Psoas muscle (tissue), 8 donors: ENCODE results near the gene P2RX2. TPM values are rescaled to one million over a fixed set of nuclear protein-coding genes. Genes with fewer than 3 reads are reported as not detected.

Experiments
- ATAC-seq, 4 donors: fragments of 200-7000 bp; cut with Tn5 transposase; one replicate each; pipeline ENCODE4 v1.9.1; 2020; ENCODE audit warnings: moderate library complexity in 3 of 4, mild to moderate bottlenecking in 2 of 4
- DNase-seq, 2 donors: peaks; one replicate each; pipeline ENCODE4 v3.0.0-alpha.2; 2020
- H3K27ac ChIP-seq: fragments of 200-600 bp; one replicate; pipeline ENCODE4 v1.8.0; 2022
- H3K27me3 ChIP-seq, 3 donors: fragments of 200-600 bp in 1 of 3; one replicate each; pipeline versions ENCODE4 v1.6.1 to v1.8.0; 2013 to 2022; ENCODE audit warnings: low read length in 2 of 3, mild to moderate bottlenecking in 2 of 3, moderate library complexity in 1 of 3; ENCODE audit not compliant: insufficient read depth in 3 of 3
- H3K36me3 ChIP-seq, 2 donors: fragments of 200-600 bp in 1 of 2; one replicate each; pipeline versions ENCODE4 v1.6.1 to v1.8.0; 2013 to 2022; ENCODE audit warnings: low read depth in 1 of 2, mild to moderate bottlenecking in 1 of 2, moderate library complexity in 1 of 2; ENCODE audit not compliant: insufficient read depth in 1 of 2
- H3K4me1 ChIP-seq: fragments of 200-600 bp; one replicate; pipeline ENCODE4 v1.8.0; 2022
- H3K4me3 ChIP-seq: fragments of 200-600 bp; one replicate; pipeline ENCODE4 v1.8.0; 2022; ENCODE audit warnings: mild to moderate bottlenecking
- H3K9me3 ChIP-seq: fragments of 200-600 bp; one replicate; pipeline ENCODE4 v1.8.0; 2022
- WGBS, 3 donors: extraction: QIAGEN DNeasy Blood & Tissue Kit; methylation state at CpG; one replicate each; pipeline versions ENCODE4 v1.1.6 to v1.1.7; 2013; 5-methylcytosine and 5-hydroxymethylcytosine counted together
- intact Hi-C, 2 donors: fragments of 100-400 bp; cut with DNase I; formaldehyde crosslinking; loops; one replicate each; pipeline versions ENCODE4 v1.11.0 to v1.14.2; 2022
- polyA plus RNA-seq, 3 donors: library from polyadenylated mRNA; stranded (reverse); fragments of 200-250 nt; gene quantifications; one replicate each; pipeline ENCODE4 v1.2.3, GENCODE V29; 2013
- total RNA-seq, 4 donors: library from RNA; stranded (reverse); fragmentation: NEBNext Ultra II Directional in 2 of 4; extraction: Animal tissue kit (Norgen Biotek cat#: 25700) in 2 of 4; gene quantifications; one replicate each; pipeline versions ENCODE4 v1.2.1 to v1.2.4, GENCODE V29; 2021 to 2023
- TF ChIP-seq, protein P1 (sequence below): fragments of 200-600 bp; IDR thresholded peaks from one replicate; pipeline ENCODE4 v1.8.0; 2022; ENCODE audit warnings: antibody characterized with exemption
- donor health status: healthy with polysubstance abuse.
- donor health status: DM: no; HTN: no; CAD: no; lungs with moderate emphysema.
- donor health status: Bipolar disorder and iron deficiency.
- donor health status: healthy.
- donor health status: DM: yes; HTN: yes; CAD: no.
- donor health status: DM: no; HTN: no; CAD: no.
- donor health status: DM: no; HTN: no; CAD: no.
- donor health status: DM: yes; HTN: yes; CAD: no.

P2RX2 gene
- total and polyA plus RNA-seq, 7 donors = 0.01 TPM; not detected in 6

GRCh38 chr12:132593071-132593470 is 25.5 kb upstream of the P2RX2 start:
- peaks cover 0 to 24% (median 0%) of the 10 kb centered on the region in 3 donors for H3K27me3 ChIP-seq
- intact Hi-C loops = no loop called here
- ATAC-seq (no peak), DNase-seq (peak; percentile 15 to 28)
- no peaks in the 10 kb centered on the region for H3K36me3 ChIP-seq
- no peaks in the 10 kb centered on the region for H3K4me1 ChIP-seq
- no peak overlapping the region for H3K4me3 ChIP-seq
- WGBS, 3 donors = 81 to 86% (median 83%) methylated on average over 21 of the region's 21 CpGs
- no peak overlapping the region for H3K27ac ChIP-seq
- TF ChIP-seq, protein P1, sequence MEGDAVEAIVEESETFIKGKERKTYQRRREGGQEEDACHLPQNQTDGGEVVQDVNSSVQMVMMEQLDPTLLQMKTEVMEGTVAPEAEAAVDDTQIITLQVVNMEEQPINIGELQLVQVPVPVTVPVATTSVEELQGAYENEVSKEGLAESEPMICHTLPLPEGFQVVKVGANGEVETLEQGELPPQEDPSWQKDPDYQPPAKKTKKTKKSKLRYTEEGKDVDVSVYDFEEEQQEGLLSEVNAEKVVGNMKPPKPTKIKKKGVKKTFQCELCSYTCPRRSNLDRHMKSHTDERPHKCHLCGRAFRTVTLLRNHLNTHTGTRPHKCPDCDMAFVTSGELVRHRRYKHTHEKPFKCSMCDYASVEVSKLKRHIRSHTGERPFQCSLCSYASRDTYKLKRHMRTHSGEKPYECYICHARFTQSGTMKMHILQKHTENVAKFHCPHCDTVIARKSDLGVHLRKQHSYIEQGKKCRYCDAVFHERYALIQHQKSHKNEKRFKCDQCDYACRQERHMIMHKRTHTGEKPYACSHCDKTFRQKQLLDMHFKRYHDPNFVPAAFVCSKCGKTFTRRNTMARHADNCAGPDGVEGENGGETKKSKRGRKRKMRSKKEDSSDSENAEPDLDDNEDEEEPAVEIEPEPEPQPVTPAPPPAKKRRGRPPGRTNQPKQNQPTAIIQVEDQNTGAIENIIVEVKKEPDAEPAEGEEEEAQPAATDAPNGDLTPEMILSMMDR = no peak
- H3K9me3 ChIP-seq = no peaks in the 10 kb centered on the region

DNA sequence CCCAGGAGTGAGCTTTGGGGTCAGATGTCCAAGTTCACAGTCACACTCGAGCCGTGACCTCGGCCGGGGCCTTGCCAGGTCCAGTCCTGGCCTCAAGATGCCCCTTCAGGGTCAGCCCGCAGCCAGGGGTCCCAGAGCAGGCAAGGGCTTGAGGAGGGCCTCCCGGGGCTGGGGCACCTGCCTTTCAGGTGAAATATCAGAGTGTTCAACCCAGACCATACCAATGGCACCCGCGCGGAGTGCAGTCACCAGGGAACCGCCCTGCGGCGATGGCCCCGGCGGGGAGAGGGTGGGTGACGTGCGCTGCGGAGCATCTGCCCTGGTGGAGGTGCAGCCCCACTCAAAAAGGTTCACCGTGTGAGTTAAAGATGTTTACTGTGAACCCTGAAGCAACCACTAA is 25.1 kb upstream of the P2RX2 start:
- Histone ChIP-seq H3K9me3 (no peaks in the 10 kb centered on the region), H3K4me1 (no peaks in the 10 kb centered on the region), H3K27me3 (peaks cover 0 to 25% (median 0%) of the 10 kb centered on the region in 3 donors), H3K36me3 (no peaks in the 10 kb centered on the region), H3K4me3 (peak overlapping the region; percentile 35), H3K27ac (no peak overlapping the region)
- intact Hi-C loops = no loop called here
- WGBS, 3 donors = 55 to 73% (median 56%) methylated on average over 17 to 18 of the region's 18 CpGs
- TF ChIP-seq, protein P1 = no peak
- ATAC-seq = peak in 3 of 4 donors; percentile 3 to 31 (median 23)
- peak; percentile 12 to 41 for DNase-seq

GRCh38 chr12:132593938-132594358 is 24.6 kb upstream of the P2RX2 start:
- Histone ChIP-seq H3K36me3 (no peaks in the 10 kb centered on the region), H3K27me3 (peaks cover 0 to 29% (median 0%) of the 10 kb centered on the region in 3 donors), H3K4me1 (no peaks in the 10 kb centered on the region), H3K9me3 (no peaks in the 10 kb centered on the region), H3K4me3 (peak overlapping the region; percentile 35), H3K27ac (no peak overlapping the region)
- TF ChIP-seq, protein P1 = no peak
- ATAC-seq (peak; percentile 100), DNase-seq (peak; percentile 89 to 96)
- 3 to 25% (median 13%) methylated on average over 11 of the region's 11 CpGs for WGBS, 3 donors
- intact Hi-C loops = no loop called here

DNA sequence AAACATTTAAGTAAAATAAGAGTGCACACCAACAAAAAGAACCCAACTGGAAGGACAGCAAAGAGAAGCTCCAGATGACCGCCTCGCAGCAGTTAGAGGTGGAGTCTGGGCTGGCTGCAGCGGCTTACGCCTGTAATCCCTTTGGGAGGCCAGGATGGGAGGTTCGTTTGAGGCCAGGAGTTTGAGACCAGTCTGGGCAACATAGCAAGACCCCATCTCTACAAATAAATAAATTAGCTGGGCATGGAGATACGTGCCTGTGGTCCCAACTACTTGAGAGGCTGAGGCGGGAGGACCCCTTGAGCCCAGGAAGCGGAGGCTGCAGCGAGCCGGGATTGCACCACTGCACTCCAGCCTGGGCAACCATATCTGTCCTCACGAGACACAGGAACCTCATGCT is 23.4 kb upstream of the P2RX2 start:
- Histone ChIP-seq H3K36me3 (no peaks in the 10 kb centered on the region), H3K27me3 (peaks cover 0 to 39% (median 0%) of the 10 kb centered on the region in 3 donors), H3K27ac (no peak overlapping the region), H3K4me3 (no peak overlapping the region), H3K4me1 (no peaks in the 10 kb centered on the region), H3K9me3 (no peaks in the 10 kb centered on the region)
- no peak for ATAC-seq
- DNase-seq = no peak
- TF ChIP-seq, protein P1 = no peak
- intact Hi-C loops = no loop called here
- WGBS, 3 donors = 73 to 82% (median 75%) methylated on average over 11 of the region's 11 CpGs

GRCh38 chr12:132596016-132596415 is 22.6 kb upstream of the P2RX2 start:
- ATAC-seq (no peak), DNase-seq (peak in 1 of 2 donors; percentile 7)
- TF ChIP-seq, protein P1 = no peak
- no peaks in the 10 kb centered on the region for H3K4me1 ChIP-seq
- peaks cover 0 to 44% (median 0%) of the 10 kb centered on the region in 3 donors for H3K27me3 ChIP-seq
- no peaks in the 10 kb centered on the region for H3K36me3 ChIP-seq
- no peak overlapping the region for H3K27ac ChIP-seq
- H3K4me3 ChIP-seq = no peak overlapping the region
- intact Hi-C loops = no loop called here
- 54 to 60% (median 59%) methylated on average over 18 of the region's 18 CpGs for WGBS, 3 donors
- H3K9me3 ChIP-seq = no peaks in the 10 kb centered on the region
